Endothelial cell of umbilical vein (primary cell): ENCODE measurements around the gene EXD2. TPM values are rescaled to one million over a fixed set of nuclear protein-coding genes. Genes with fewer than 3 reads are reported as not detected.

ENCODE experiments used
- BruUV-seq: library from RNA; stranded (reverse); fragments of 400-500 nt; replicated peaks from 2 replicates; lab custom pipeline; 2021; lab: Mats Ljungman, UMichigan
- CTCF ChIA-PET: fragments of 300-600, 350-600 bp; sonication (Branson Sonifier 250); formaldehyde crosslinking; loops from one replicate; lab custom pipeline; 2021; ENCODE audit warnings: antibody characterized with exemption, inconsistent platforms; lab: Charles Lee
- POLR2A ChIA-PET: fragments of 300-600, 350-600 bp; sonication (Branson Sonifier 250); formaldehyde crosslinking; loops from one replicate; lab custom pipeline; 2021; ENCODE audit warnings: antibody characterized with exemption, inconsistent platforms; lab: Charles Lee
- DNase-seq: peaks from one replicate; pipeline ENCODE4 v3.0.0-alpha.2; 2011; ENCODE audit warnings: low read depth, low spot score
- FAIRE-seq: peaks from 2 replicates; lab custom pipeline; 2011; peaks lifted over from hg19 to GRCh38; lab: Jason Lieb, UNC
- H2AFZ ChIP-seq: 2 replicates; pipeline ENCODE4 v1.6.0; 2012; ENCODE audit warnings: low read depth, low read length, control low read depth, inconsistent platforms
- H3K27ac ChIP-seq: 2 replicates; pipeline ENCODE4 v1.5.1; 2011; ENCODE audit warnings: low read depth, mild to moderate bottlenecking, control low read depth, low read length, moderate library complexity; ENCODE audit not compliant: insufficient read depth
- H3K27me3 ChIP-seq, 2 experiments: 2 replicates each; pipeline versions ENCODE4 v1.6.0 to v1.6.1; 2011; ENCODE audit warnings: low read length in 2 of 2, mixed read lengths in 1 of 2; ENCODE audit not compliant: control insufficient read depth in 2 of 2, insufficient read depth in 2 of 2
- H3K36me3 ChIP-seq, 2 experiments: 2 replicates in 1 of 2; 3 replicates in 1 of 2; pipeline ENCODE4 v1.5.1; 2011; ENCODE audit warnings: low read length in 2 of 2, mild to moderate bottlenecking in 1 of 2, moderate library complexity in 1 of 2; ENCODE audit not compliant: control insufficient read depth in 2 of 2, insufficient read depth in 2 of 2; ENCODE audit errors: extremely low read depth in 1 of 2
- H3K4me1 ChIP-seq: 3 replicates; pipeline ENCODE4 v1.5.1; 2011; ENCODE audit warnings: mild to moderate bottlenecking, low read length; ENCODE audit not compliant: control insufficient read depth, insufficient read depth; ENCODE audit errors: extremely low read depth
- H3K4me2 ChIP-seq: 2 replicates; pipeline ENCODE4 v1.6.1; 2011; ENCODE audit warnings: low read length, control low read depth, mixed read lengths; ENCODE audit not compliant: insufficient read depth
- H3K4me3 ChIP-seq, 3 experiments: fragments of 200-600 bp in 1 of 3; sonication (generic), shearing (Covaris generic) in 1 of 3; replicated peaks in 1 of 3; 2 replicates each; pipeline ENCODE4 v1.5.1; 2011 to 2016; ENCODE audit warnings: control low read depth in 3 of 3, low read length in 3 of 3, mild to moderate bottlenecking in 2 of 3, inconsistent platforms in 1 of 3, low read depth in 1 of 3, moderate library complexity in 1 of 3; ENCODE audit not compliant: insufficient read depth in 1 of 3
- H3K79me2 ChIP-seq: 2 replicates; pipeline ENCODE4 v1.6.0; 2012; ENCODE audit warnings: low read length, inconsistent platforms; ENCODE audit not compliant: control insufficient read depth, insufficient read depth
- H3K9ac ChIP-seq: replicated peaks from 2 replicates; pipeline ENCODE3; 2011; ENCODE audit warnings: low read length, control low read depth; ENCODE audit not compliant: insufficient read depth; ENCODE audit errors: extremely low read depth
- H3K9me1 ChIP-seq: replicated peaks from 3 replicates; pipeline ENCODE4 v1.6.0; 2011; ENCODE audit warnings: mild to moderate bottlenecking, low read length; ENCODE audit not compliant: control insufficient read depth, insufficient read depth; ENCODE audit errors: extremely low read depth
- H3K9me3 ChIP-seq: replicated peaks from 2 replicates; pipeline ENCODE4 v1.5.1; 2012; ENCODE audit warnings: low read length, inconsistent platforms; ENCODE audit not compliant: control insufficient read depth, insufficient read depth
- H4K20me1 ChIP-seq: replicated peaks from 2 replicates; pipeline ENCODE3; 2011; ENCODE audit warnings: mild to moderate bottlenecking, low read length; ENCODE audit not compliant: control insufficient read depth, insufficient read depth; ENCODE audit errors: extremely low read depth
- EZH2 ChIP-seq: IDR thresholded peaks from 2 replicates; pipeline ENCODE4 v1.6.1; 2012; ENCODE audit warnings: borderline replicate concordance, low read depth, mild to moderate bottlenecking, moderate library complexity, low read length, inconsistent platforms; ENCODE audit not compliant: severe bottlenecking
- FOS ChIP-seq: IDR thresholded peaks from 2 replicates; pipeline ENCODE4 v1.6.1; 2011; ENCODE audit warnings: mild to moderate bottlenecking, low read length, moderate library complexity, borderline replicate concordance; ENCODE audit not compliant: insufficient read depth
- GATA2 ChIP-seq: IDR thresholded peaks from 2 replicates; pipeline ENCODE4 v1.7.0; 2011; ENCODE audit warnings: low read depth, mild to moderate bottlenecking, moderate library complexity, mixed read lengths, low read length; ENCODE audit not compliant: insufficient read length, insufficient read depth
- JUN ChIP-seq: IDR thresholded peaks from 2 replicates; pipeline ENCODE4 v1.6.1; 2011; ENCODE audit warnings: borderline replicate concordance, low read depth; ENCODE audit not compliant: insufficient read length, insufficient read depth
- MYC ChIP-seq: IDR thresholded peaks from one replicate; pipeline ENCODE4 v1.6.1; 2011; ENCODE audit warnings: mild to moderate bottlenecking, low read depth, low read length
- POLR2A ChIP-seq: IDR thresholded peaks from 2 replicates; pipeline ENCODE4 v1.6.1; 2012; ENCODE audit warnings: low read depth, mild to moderate bottlenecking, control low read depth, low read length
- POLR2AphosphoS5 ChIP-seq: IDR thresholded peaks from 2 replicates; pipeline ENCODE4 v1.6.1; 2012; ENCODE audit warnings: low read depth, mild to moderate bottlenecking, control low read depth, low read length, moderate library complexity; ENCODE audit not compliant: insufficient read depth
- dilution Hi-C: fragments of 300-500 bp; cut with MboI; formaldehyde crosslinking; loops from one replicate; pipeline ENCODE4 v1.15.0; 2019; ENCODE audit warnings: low sequenced_read_pairs; ENCODE audit not compliant: extremely low pct_ligation_motif_present
- intact Hi-C: fragments of 100-400 bp; cut with micrococcal nuclease; formaldehyde crosslinking; loops from one replicate; pipeline ENCODE4 v1.10.0; 2022
- polyA plus RNA-seq, 4 experiments: library from polyadenylated mRNA; depleted of rRNA in 3 of 4; stranded (reverse) in 3 of 4; unstranded in 1 of 4; fragments of >200 nt; gene quantifications; 2 replicates each; pipeline versions ENCODE4 v1.2.1 to v1.2.3, GENCODE V29; 2011 to 2012; ENCODE audit warnings: missing spikeins in 1 of 4
- total RNA-seq: library from RNA; stranded (reverse); gene quantifications from 2 replicates; pipeline ENCODE4 v1.2.3, GENCODE V29; 2021
- TF ChIP-seq, protein P1 (sequence below), 2 donors: IDR thresholded peaks; 1 replicate in 1 of 2; 2 replicates in 1 of 2; pipeline ENCODE4 v1.5.1; 2011; ENCODE audit warnings: low read length in 2 of 2, mild to moderate bottlenecking in 2 of 2, moderate library complexity in 2 of 2, control low read depth in 1 of 2, inconsistent platforms in 1 of 2, low read depth in 1 of 2; ENCODE audit not compliant: insufficient read depth in 1 of 2; ENCODE audit errors: extremely low read depth in 1 of 2
- TF ChIP-seq, protein P2 (sequence below): IDR thresholded peaks from 2 replicates; pipeline ENCODE4 v1.6.1; 2011; ENCODE audit not compliant: insufficient read depth, insufficient read length

EXD2 gene
- total and polyA plus RNA-seq, 2 donors (not counting 3 experiments of a cell fraction or from before 2014, with no cell fraction given), result 11.6 to 22.6 TPM

DNA sequence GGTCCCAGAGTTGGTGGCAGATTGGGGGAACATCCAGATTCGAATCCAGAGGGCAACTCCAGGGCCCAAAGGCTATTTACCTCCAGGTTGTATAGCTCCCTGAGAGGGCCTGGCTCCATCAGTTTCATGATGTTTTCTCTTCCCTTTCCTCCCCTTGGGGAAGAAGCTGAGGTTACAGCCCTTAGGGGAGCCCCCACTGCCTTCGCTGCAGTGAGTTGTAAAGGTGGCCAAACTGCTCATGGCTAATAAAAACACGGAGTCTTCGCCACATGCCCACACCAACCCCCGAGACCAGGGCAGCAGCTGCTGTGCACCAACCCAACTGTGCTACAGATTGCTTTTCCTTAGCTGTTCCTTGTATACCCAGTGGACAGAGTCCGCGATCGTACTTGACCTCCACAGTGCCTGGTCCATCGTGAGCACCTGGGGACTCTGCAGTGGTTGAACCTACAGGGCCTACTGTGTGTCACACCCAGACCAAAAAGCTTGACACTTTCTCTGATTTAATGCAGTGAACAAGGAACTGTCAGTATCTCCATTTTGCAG, 89.5 kb downstream of the EXD2 start:
- ChIA-PET POLR2A (no interaction called here), CTCF (interaction anchor here (1.6 kb wide), 1 partner anchor 16 kb away, joined by 5 read pairs; no protein-coding TSS in a partner anchor)
- BruUV-seq, result no TSS peak
- dilution Hi-C loops, result no loop called here
- DNase-seq (no peak), FAIRE-seq (no peak)
- no peaks in the 10 kb centered on the region for H3K4me1 ChIP-seq
- H2AFZ ChIP-seq, result no peak overlapping the region
- intact Hi-C loops, result no loop called here
- H3K4me3 ChIP-seq, result no peak overlapping the region
- no peaks in the 10 kb centered on the region for H3K9me1 ChIP-seq
- H3K36me3 ChIP-seq, result no peaks in the 10 kb centered on the region
- H3K27me3 ChIP-seq, result peaks cover 3 to 6% of the 10 kb centered on the region in 2 experiments
- no peak overlapping the region for H3K9ac ChIP-seq
- TF ChIP-seq FOS, result no peak
- TF ChIP-seq EZH2, result no peak
- TF ChIP-seq, protein P1, sequence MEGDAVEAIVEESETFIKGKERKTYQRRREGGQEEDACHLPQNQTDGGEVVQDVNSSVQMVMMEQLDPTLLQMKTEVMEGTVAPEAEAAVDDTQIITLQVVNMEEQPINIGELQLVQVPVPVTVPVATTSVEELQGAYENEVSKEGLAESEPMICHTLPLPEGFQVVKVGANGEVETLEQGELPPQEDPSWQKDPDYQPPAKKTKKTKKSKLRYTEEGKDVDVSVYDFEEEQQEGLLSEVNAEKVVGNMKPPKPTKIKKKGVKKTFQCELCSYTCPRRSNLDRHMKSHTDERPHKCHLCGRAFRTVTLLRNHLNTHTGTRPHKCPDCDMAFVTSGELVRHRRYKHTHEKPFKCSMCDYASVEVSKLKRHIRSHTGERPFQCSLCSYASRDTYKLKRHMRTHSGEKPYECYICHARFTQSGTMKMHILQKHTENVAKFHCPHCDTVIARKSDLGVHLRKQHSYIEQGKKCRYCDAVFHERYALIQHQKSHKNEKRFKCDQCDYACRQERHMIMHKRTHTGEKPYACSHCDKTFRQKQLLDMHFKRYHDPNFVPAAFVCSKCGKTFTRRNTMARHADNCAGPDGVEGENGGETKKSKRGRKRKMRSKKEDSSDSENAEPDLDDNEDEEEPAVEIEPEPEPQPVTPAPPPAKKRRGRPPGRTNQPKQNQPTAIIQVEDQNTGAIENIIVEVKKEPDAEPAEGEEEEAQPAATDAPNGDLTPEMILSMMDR (IDR thresholded peaks at IDR 0.05; ENCODE audit: extremely low read depth in 1 of 2, insufficient read depth in 1 of 2, low read depth in 1 of 2, low read length in 2 of 2), result no peak
- TF ChIP-seq JUN, result no peak
- no peak for TF ChIP-seq GATA2
- no peak for TF ChIP-seq POLR2A
- TF ChIP-seq, protein P2, sequence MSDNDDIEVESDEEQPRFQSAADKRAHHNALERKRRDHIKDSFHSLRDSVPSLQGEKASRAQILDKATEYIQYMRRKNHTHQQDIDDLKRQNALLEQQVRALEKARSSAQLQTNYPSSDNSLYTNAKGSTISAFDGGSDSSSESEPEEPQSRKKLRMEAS, result no peak
- TF ChIP-seq MYC, result no peak
- TF ChIP-seq POLR2AphosphoS5, result no peak
- no peaks in the 10 kb centered on the region for H3K9me3 ChIP-seq
- no peak overlapping the region for H3K27ac ChIP-seq
- H4K20me1 ChIP-seq, result no peaks in the 10 kb centered on the region
- no peak overlapping the region for H3K4me2 ChIP-seq
- no peaks in the 10 kb centered on the region for H3K79me2 ChIP-seq
